Fibroblast of villous mesenchyme (primary cell): ENCODE data around the gene DDX28. TPM values are rescaled to one million over a fixed set of nuclear protein-coding genes. Genes with fewer than 3 reads are reported as not detected.
"Not testable (repeated sequence)": the region's sequence is repeated elsewhere in the genome, so short reads cannot be mapped to it uniquely, and the experiment has no call there.

Source experiments
- DNase-seq: peaks from one replicate; pipeline ENCODE4 v3.0.0-alpha.2; 2010; ENCODE audit warnings: low read depth
- H3K4me3 ChIP-seq: 2 replicates; pipeline ENCODE4 v1.5.1; 2011; ENCODE audit warnings: low read depth, mild to moderate bottlenecking, low read length
- total RNA-seq: library from RNA; depleted of rRNA; stranded (reverse); fragments of >200 nt; gene quantifications from 2 replicates; pipeline ENCODE4 v1.2.3, GENCODE V29; 2012
- TF ChIP-seq, protein P1 (sequence below): IDR thresholded peaks from 2 replicates; pipeline ENCODE4 v1.5.1; 2012; ENCODE audit warnings: low read depth, mild to moderate bottlenecking, low read length; ENCODE audit not compliant: insufficient read depth

Gene DDX28
- total RNA-seq, 1 donor, result 12.1 TPM

DNA sequence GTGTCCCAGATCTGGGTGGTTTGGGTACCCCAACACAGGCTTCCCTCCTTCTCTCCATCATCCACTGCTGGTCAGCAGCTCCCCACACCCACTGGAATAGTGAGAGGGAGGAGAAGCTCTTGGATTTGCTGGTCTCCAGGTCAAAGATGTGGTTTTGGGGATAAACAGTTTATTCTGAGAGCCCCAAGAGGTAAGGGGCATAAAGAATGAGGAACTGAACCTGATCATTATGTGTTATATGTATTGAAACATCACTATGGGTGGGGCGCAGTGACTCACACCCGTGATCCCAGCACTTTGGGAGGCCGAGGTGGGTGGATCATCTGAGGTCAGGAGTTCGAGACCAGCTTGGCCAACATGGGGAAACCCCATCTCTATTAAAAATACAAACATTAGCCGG is 27.6 kb downstream of the DDX28 start:
- no peak for DNase-seq
- no peak overlapping the region for H3K4me3 ChIP-seq
- TF ChIP-seq, protein P1, sequence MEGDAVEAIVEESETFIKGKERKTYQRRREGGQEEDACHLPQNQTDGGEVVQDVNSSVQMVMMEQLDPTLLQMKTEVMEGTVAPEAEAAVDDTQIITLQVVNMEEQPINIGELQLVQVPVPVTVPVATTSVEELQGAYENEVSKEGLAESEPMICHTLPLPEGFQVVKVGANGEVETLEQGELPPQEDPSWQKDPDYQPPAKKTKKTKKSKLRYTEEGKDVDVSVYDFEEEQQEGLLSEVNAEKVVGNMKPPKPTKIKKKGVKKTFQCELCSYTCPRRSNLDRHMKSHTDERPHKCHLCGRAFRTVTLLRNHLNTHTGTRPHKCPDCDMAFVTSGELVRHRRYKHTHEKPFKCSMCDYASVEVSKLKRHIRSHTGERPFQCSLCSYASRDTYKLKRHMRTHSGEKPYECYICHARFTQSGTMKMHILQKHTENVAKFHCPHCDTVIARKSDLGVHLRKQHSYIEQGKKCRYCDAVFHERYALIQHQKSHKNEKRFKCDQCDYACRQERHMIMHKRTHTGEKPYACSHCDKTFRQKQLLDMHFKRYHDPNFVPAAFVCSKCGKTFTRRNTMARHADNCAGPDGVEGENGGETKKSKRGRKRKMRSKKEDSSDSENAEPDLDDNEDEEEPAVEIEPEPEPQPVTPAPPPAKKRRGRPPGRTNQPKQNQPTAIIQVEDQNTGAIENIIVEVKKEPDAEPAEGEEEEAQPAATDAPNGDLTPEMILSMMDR, result no peak

GRCh38 chr16:67994040-67994408 is 29.0 kb downstream of the DDX28 start:
- not testable (repeated sequence) for H3K4me3 ChIP-seq, DNase-seq

- DNase-seq, result peak; percentile 66
- TF ChIP-seq, protein P1, result peak; percentile 86
- peak overlapping the region; percentile 14 for H3K4me3 ChIP-seq
These were observed 29.6 kb downstream of the DDX28 start for GRCh38 chr16:67993207-67994039.

GRCh38 chr16:67992661-67993206 is 30.3 kb downstream of the DDX28 start:
- TF ChIP-seq, protein P1, result no peak
- DNase-seq, result no peak
- H3K4me3 ChIP-seq, result no peak overlapping the region

GRCh38 chr16:67990018-67990386 is 33.0 kb downstream of the DDX28 start:
- DNase-seq, result no peak
- TF ChIP-seq, protein P1, result no peak
- no peak overlapping the region for H3K4me3 ChIP-seq

GRCh38 chr16:67989322-67990017 is 33.6 kb downstream of the DDX28 start:
- TF ChIP-seq, protein P1, result no peak
- DNase-seq, result no peak
- H3K4me3 ChIP-seq, result no peak overlapping the region

DNA sequence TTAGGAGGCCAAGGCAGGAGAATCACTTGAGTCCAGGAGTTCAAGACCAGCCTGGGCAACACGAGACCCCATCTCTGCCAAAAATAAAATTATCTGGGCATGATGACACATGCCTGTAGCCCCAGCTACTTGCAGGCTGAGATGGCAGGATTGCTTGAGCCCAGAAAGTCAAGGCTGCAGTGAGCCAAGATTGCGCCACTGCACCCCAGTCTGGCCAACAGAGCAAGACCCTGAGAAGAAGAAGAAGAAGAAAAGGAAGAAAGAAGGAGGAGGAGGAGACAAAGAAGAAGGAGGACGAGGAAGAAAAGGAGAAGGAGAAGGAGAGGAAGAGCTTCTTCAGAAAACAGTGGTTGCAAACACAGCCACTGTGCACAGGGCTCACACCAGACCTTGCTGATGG is 34.4 kb downstream of the DDX28 start:
- TF ChIP-seq, protein P1, result no peak
- DNase-seq, result no peak
- no peak overlapping the region for H3K4me3 ChIP-seq
